HEK293 (cell line): Measurements from ENCODE around the gene UFC1.
A peak's percentile ranks its signal among the peaks of the same experiment; 100 is the strongest.

Source experiments
- BCL11A ChIP-seq: fragments of 450-650 bp; formaldehyde crosslinking; IDR thresholded peaks from 2 replicates; pipeline ENCODE4 v1.5.1; 2016; ENCODE audit warnings: low read depth, missing biosample characterization, missing genetic modification characterization
- PRDM1 ChIP-seq: fragments of 450-650 bp; formaldehyde crosslinking; IDR thresholded peaks from 2 replicates; pipeline ENCODE4; 2016; ENCODE audit warnings: missing biosample characterization, missing genetic modification characterization
- SP2 ChIP-seq: fragments of 450-650 bp; formaldehyde crosslinking; IDR thresholded peaks from 2 replicates; pipeline ENCODE4 v1.5.1; 2016; ENCODE audit warnings: missing biosample characterization, missing genetic modification characterization
- YY2 ChIP-seq: fragments of 450-650 bp; formaldehyde crosslinking; IDR thresholded peaks from 2 replicates; pipeline ENCODE4 v1.5.1; 2016; ENCODE audit warnings: missing biosample characterization, missing genetic modification characterization
- ZBTB44 ChIP-seq: fragments of 450-650 bp; IDR thresholded peaks from 2 replicates; pipeline ENCODE4 v1.5.1; 2018; ENCODE audit warnings: missing biosample characterization, mild to moderate bottlenecking, missing genetic modification characterization
- ZFP37 ChIP-seq: fragments of 450-650 bp; formaldehyde crosslinking; IDR thresholded peaks from 2 replicates; pipeline ENCODE4 v1.5.1; 2016; ENCODE audit warnings: missing biosample characterization, missing genetic modification characterization
- ZIC2 ChIP-seq: fragments of 450-650 bp; formaldehyde crosslinking; IDR thresholded peaks from 2 replicates; pipeline ENCODE4 v1.5.1; 2016; ENCODE audit warnings: missing biosample characterization, missing genetic modification characterization
- ZNF146 ChIP-seq: fragments of 450-650 bp; formaldehyde crosslinking; IDR thresholded peaks from 2 replicates; pipeline ENCODE4 v1.5.1; 2016; ENCODE audit warnings: missing biosample characterization, missing genetic modification characterization
- ZNF169 ChIP-seq: fragments of 450-650 bp; formaldehyde crosslinking; IDR thresholded peaks from 2 replicates; pipeline ENCODE4 v1.5.1; 2016; ENCODE audit warnings: missing biosample characterization, missing genetic modification characterization
- ZNF2 ChIP-seq: fragments of 450-650 bp; formaldehyde crosslinking; IDR thresholded peaks from 2 replicates; pipeline ENCODE4 v1.5.1; 2016; ENCODE audit warnings: missing biosample characterization, missing genetic modification characterization
- ZNF239 ChIP-seq: fragments of 450-650 bp; formaldehyde crosslinking; IDR thresholded peaks from 2 replicates; pipeline ENCODE4 v1.5.1; 2016; ENCODE audit warnings: missing biosample characterization, missing genetic modification characterization
- ZNF24 ChIP-seq: fragments of 450-650 bp; formaldehyde crosslinking; IDR thresholded peaks from 2 replicates; pipeline ENCODE4 v1.5.1; 2016; ENCODE audit warnings: missing biosample characterization, missing genetic modification characterization
- ZNF266 ChIP-seq: fragments of 450-650 bp; formaldehyde crosslinking; IDR thresholded peaks from 2 replicates; pipeline ENCODE4 v1.5.1; 2016; ENCODE audit warnings: missing biosample characterization, missing genetic modification characterization, low read depth
- ZNF274 ChIP-seq, 2 experiments: fragments of 200-500 bp in 1 of 2; fragments of 450-650 bp in 1 of 2; sonication (Bioruptor generic) in 1 of 2; formaldehyde crosslinking in 1 of 2; IDR thresholded peaks; 2 replicates each; pipeline versions ENCODE4 v1.5.1 to v1.6.1; 2014 to 2016; ENCODE audit warnings: borderline replicate concordance in 1 of 2, inconsistent platforms in 1 of 2, low read length in 1 of 2, missing biosample characterization in 1 of 2, missing genetic modification characterization in 1 of 2
- ZNF311 ChIP-seq: fragments of 450-650 bp; formaldehyde crosslinking; IDR thresholded peaks from 2 replicates; pipeline ENCODE4 v1.5.1; 2017; ENCODE audit warnings: missing biosample characterization, missing genetic modification characterization, borderline replicate concordance
- ZNF324 ChIP-seq: fragments of 450-650 bp; formaldehyde crosslinking; IDR thresholded peaks from 2 replicates; pipeline ENCODE4 v1.5.1; 2016; ENCODE audit warnings: missing biosample characterization, missing genetic modification characterization
- ZNF398 ChIP-seq: fragments of 450-650 bp; formaldehyde crosslinking; IDR thresholded peaks from 2 replicates; pipeline ENCODE4 v1.5.1; 2017; ENCODE audit warnings: missing biosample characterization, missing genetic modification characterization
- ZNF501 ChIP-seq: fragments of 450-650 bp; formaldehyde crosslinking; IDR thresholded peaks from 2 replicates; pipeline ENCODE4 v1.5.1; 2016; ENCODE audit warnings: missing biosample characterization, missing genetic modification characterization
- ZNF521 ChIP-seq: fragments of 450-650 bp; formaldehyde crosslinking; IDR thresholded peaks from 2 replicates; pipeline ENCODE4 v1.5.1; 2017; ENCODE audit warnings: missing biosample characterization, mild to moderate bottlenecking, missing genetic modification characterization
- ZNF555 ChIP-seq: fragments of 450-650 bp; formaldehyde crosslinking; conservative IDR thresholded peaks from 2 replicates; pipeline ENCODE4 v1.5.1; 2017; ENCODE audit warnings: missing biosample characterization, mild to moderate bottlenecking, missing genetic modification characterization, inconsistent platforms
- ZNF560 ChIP-seq: fragments of 450-650 bp; formaldehyde crosslinking; IDR thresholded peaks from 2 replicates; pipeline ENCODE4 v1.5.1; 2017; ENCODE audit warnings: missing biosample characterization, missing genetic modification characterization, borderline replicate concordance
- ZNF624 ChIP-seq: fragments of 450-650 bp; formaldehyde crosslinking; IDR thresholded peaks from 2 replicates; pipeline ENCODE4 v1.5.1; 2017; ENCODE audit warnings: missing biosample characterization, missing genetic modification characterization
- ZNF701 ChIP-seq: fragments of 450-650 bp; formaldehyde crosslinking; IDR thresholded peaks from 2 replicates; pipeline ENCODE4 v1.5.1; 2016; ENCODE audit warnings: missing biosample characterization, missing genetic modification characterization
- ZNF76 ChIP-seq: fragments of 450-650 bp; formaldehyde crosslinking; IDR thresholded peaks from 2 replicates; pipeline ENCODE4; 2016; ENCODE audit warnings: low read depth, missing biosample characterization, missing genetic modification characterization, borderline replicate concordance
- ZNF785 ChIP-seq: fragments of 450-650 bp; formaldehyde crosslinking; IDR thresholded peaks from 2 replicates; pipeline ENCODE4 v1.5.1; 2016; ENCODE audit warnings: missing biosample characterization, missing genetic modification characterization
- ZSCAN23 ChIP-seq: fragments of 450-650 bp; formaldehyde crosslinking; IDR thresholded peaks from 2 replicates; pipeline ENCODE4 v1.5.1; 2016; ENCODE audit warnings: missing biosample characterization, missing genetic modification characterization
- ZXDB ChIP-seq: fragments of 450-650 bp; formaldehyde crosslinking; IDR thresholded peaks from 2 replicates; pipeline ENCODE4 v1.5.1; 2016; ENCODE audit warnings: missing biosample characterization, missing genetic modification characterization
- TF ChIP-seq, protein P1 (sequence below): fragments of 450-650 bp; formaldehyde crosslinking; IDR thresholded peaks from 2 replicates; pipeline ENCODE4 v1.5.1; 2016; ENCODE audit warnings: missing biosample characterization, missing genetic modification characterization
- TF ChIP-seq, protein P2 (sequence below): fragments of 450-650 bp; formaldehyde crosslinking; IDR thresholded peaks from 2 replicates; pipeline ENCODE4 v1.5.1; 2017; ENCODE audit warnings: missing biosample characterization, missing genetic modification characterization
- TF ChIP-seq, protein P3 (sequence below): fragments of 450-650 bp; formaldehyde crosslinking; IDR thresholded peaks from 2 replicates; pipeline ENCODE4 v1.5.1; 2016; ENCODE audit warnings: missing biosample characterization, missing genetic modification characterization

The UFC1 gene

DNA sequence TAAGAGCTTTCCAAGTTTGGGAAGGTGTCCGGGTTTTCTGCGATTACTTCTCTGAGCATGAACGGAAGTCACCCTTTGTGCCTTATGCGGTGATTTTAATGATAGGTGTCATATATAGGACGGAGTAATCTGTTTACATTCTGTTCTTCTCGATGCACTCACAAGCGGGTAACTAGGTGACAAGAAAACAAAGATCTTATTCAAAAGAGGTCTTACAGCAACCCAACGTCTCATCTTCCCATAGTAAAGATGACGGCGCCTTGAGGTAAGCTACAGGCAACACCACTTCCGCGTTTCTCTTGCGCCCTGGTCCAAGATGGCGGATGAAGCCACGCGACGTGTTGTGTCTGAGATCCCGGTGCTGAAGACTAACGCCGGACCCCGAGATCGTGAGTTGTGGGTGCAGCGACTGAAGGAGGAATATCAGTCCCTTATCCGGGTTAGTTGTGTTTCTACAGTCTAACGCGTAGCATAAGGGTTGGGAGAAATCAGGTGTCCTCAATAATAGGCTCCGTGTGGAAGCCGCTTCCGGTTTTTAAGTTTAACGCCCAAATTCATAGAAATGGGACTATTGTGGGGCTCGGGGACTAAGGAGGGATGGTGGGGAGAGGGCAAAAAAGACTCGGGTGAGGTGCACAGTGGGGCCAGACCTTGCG is at the start of gene UFC1 (continued):
- TF ChIP-seq, protein P1, sequence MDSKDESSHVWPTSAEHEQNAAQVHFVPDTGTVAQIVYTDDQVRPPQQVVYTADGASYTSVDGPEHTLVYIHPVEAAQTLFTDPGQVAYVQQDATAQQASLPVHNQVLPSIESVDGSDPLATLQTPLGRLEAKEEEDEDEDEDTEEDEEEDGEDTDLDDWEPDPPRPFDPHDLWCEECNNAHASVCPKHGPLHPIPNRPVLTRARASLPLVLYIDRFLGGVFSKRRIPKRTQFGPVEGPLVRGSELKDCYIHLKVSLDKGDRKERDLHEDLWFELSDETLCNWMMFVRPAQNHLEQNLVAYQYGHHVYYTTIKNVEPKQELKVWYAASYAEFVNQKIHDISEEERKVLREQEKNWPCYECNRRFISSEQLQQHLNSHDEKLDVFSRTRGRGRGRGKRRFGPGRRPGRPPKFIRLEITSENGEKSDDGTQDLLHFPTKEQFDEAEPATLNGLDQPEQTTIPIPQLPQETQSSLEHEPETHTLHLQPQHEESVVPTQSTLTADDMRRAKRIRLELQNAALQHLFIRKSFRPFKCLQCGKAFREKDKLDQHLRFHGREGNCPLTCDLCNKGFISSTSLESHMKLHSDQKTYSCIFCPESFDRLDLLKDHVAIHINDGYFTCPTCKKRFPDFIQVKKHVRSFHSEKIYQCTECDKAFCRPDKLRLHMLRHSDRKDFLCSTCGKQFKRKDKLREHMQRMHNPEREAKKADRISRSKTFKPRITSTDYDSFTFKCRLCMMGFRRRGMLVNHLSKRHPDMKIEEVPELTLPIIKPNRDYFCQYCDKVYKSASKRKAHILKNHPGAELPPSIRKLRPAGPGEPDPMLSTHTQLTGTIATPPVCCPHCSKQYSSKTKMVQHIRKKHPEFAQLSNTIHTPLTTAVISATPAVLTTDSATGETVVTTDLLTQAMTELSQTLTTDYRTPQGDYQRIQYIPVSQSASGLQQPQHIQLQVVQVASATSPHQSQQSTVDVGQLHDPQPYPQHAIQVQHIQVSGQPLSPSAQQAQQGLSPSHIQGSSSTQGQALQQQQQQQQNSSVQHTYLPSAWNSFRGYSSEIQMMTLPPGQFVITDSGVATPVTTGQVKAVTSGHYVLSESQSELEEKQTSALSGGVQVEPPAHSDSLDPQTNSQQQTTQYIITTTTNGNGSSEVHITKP (tag by site-specific recombination), result peak; percentile 74
- no peak for TF ChIP-seq BCL11A (tag by site-specific recombination)
- no peak for TF ChIP-seq PRDM1 (tag by site-specific recombination)
- TF ChIP-seq ZNF311, result no peak
- peak; percentile 90; the same call in 1 of the 2 replicates for TF ChIP-seq ZNF501 (tag by site-specific recombination)
- TF ChIP-seq ZNF624 (tag by site-specific recombination), result 0 out of 2 replicates have a peak, but pooled peaks have one; percentile 66
- peak; percentile 95 for TF ChIP-seq YY2 (tag by site-specific recombination)
- no peak for TF ChIP-seq ZNF274 (IDR thresholded peaks at IDR 0.05; ENCODE audit: low read length)
- no peak for TF ChIP-seq ZNF274 (tag by site-specific recombination; IDR thresholded peaks at IDR 0.05; ENCODE audit: borderline replicate concordance)
- no peak for TF ChIP-seq ZIC2 (tag by site-specific recombination)
- peak; percentile 49; the same call in 1 of the 2 replicates for TF ChIP-seq ZSCAN23 (tag by site-specific recombination)
- no peak for TF ChIP-seq ZNF169
- TF ChIP-seq, protein P2, sequence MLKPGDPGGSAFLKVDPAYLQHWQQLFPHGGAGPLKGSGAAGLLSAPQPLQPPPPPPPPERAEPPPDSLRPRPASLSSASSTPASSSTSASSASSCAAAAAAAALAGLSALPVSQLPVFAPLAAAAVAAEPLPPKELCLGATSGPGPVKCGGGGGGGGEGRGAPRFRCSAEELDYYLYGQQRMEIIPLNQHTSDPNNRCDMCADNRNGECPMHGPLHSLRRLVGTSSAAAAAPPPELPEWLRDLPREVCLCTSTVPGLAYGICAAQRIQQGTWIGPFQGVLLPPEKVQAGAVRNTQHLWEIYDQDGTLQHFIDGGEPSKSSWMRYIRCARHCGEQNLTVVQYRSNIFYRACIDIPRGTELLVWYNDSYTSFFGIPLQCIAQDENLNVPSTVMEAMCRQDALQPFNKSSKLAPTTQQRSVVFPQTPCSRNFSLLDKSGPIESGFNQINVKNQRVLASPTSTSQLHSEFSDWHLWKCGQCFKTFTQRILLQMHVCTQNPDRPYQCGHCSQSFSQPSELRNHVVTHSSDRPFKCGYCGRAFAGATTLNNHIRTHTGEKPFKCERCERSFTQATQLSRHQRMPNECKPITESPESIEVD, result no peak
- TF ChIP-seq ZNF701 (tag by site-specific recombination), result no peak
- no peak for TF ChIP-seq ZNF521
- TF ChIP-seq ZFP37 (tag by site-specific recombination), result peak; percentile 97
- TF ChIP-seq ZNF2, result peak; percentile 98
- TF ChIP-seq ZNF76, result peak; percentile 80; the same call in 1 of the 2 replicates
- TF ChIP-seq ZNF398, result no peak
- no peak for TF ChIP-seq ZNF555 (tag by site-specific recombination)
- peak; percentile 4; the same call in 1 of the 2 replicates for TF ChIP-seq ZNF146
- peak; percentile 97 for TF ChIP-seq ZNF324 (tag by site-specific recombination)
- TF ChIP-seq, protein P3, sequence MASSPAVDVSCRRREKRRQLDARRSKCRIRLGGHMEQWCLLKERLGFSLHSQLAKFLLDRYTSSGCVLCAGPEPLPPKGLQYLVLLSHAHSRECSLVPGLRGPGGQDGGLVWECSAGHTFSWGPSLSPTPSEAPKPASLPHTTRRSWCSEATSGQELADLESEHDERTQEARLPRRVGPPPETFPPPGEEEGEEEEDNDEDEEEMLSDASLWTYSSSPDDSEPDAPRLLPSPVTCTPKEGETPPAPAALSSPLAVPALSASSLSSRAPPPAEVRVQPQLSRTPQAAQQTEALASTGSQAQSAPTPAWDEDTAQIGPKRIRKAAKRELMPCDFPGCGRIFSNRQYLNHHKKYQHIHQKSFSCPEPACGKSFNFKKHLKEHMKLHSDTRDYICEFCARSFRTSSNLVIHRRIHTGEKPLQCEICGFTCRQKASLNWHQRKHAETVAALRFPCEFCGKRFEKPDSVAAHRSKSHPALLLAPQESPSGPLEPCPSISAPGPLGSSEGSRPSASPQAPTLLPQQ (tag by site-specific recombination), result peak; percentile 77
- peak; percentile 37 for TF ChIP-seq SP2 (tag by site-specific recombination)
- no peak for TF ChIP-seq ZNF266
- TF ChIP-seq ZBTB44 (tag by site-specific recombination), result no peak
- TF ChIP-seq ZNF239, result no peak
- TF ChIP-seq ZNF560 (tag by site-specific recombination), result no peak
- TF ChIP-seq ZNF24 (tag by site-specific recombination), result peak; percentile 86; the same call in 1 of the 2 replicates
- peak; percentile 97 for TF ChIP-seq ZXDB
- TF ChIP-seq ZNF785 (tag by site-specific recombination), result no peak
